Gastroesophageal sphincter (tissue), 4 donors: ENCODE data around the gene CDC34. TPM values are rescaled to one million over a fixed set of nuclear protein-coding genes. Genes with fewer than 3 reads are reported as not detected.

Experiments used
- ATAC-seq: fragments of 150-250 bp; one replicate; pipeline ENCODE4 v1.9.1; 2016; ENCODE audit warnings: mild to moderate bottlenecking, moderate library complexity
- H3K27ac ChIP-seq, 4 donors: fragments of 200-600 bp; sonication (generic) in 3 of 4; 1 replicate in 3 of 4; 2 replicates in 1 of 4; pipeline ENCODE4 v1.5.1; 2016 to 2019
- H3K27me3 ChIP-seq: fragments of 200-600 bp; sonication (generic); one replicate; pipeline ENCODE4 v1.5.1; 2019
- H3K36me3 ChIP-seq, 2 donors: fragments of 200-600 bp; sonication (generic); one replicate each; pipeline ENCODE4 v1.5.1; 2019; ENCODE audit warnings: control low read depth in 1 of 2
- H3K4me1 ChIP-seq, 3 donors: fragments of 200-600 bp; sonication (generic); 1 replicate in 2 of 3; 2 replicates in 1 of 3; pipeline ENCODE4 v1.5.1; 2016 to 2019; ENCODE audit warnings: control low read depth in 2 of 3
- H3K4me3 ChIP-seq, 2 donors: fragments of 200-600 bp; sonication (generic); one replicate each; pipeline ENCODE4 v1.5.1; 2019; ENCODE audit warnings: mild to moderate bottlenecking in 1 of 2, moderate library complexity in 1 of 2
- H3K9me3 ChIP-seq, 3 donors: fragments of 200-600 bp; sonication (generic); one replicate each; pipeline ENCODE4 v1.5.1; 2017 to 2019; ENCODE audit warnings: control low read depth in 2 of 3
- CTCF ChIP-seq, 4 experiments: fragments of 200-600 bp in 2 of 4; fragments of 450-650 bp in 2 of 4; sonication (generic) in 1 of 4; IDR thresholded peaks; one replicate each; pipeline ENCODE4 v1.5.1; 2017 to 2019; ENCODE audit warnings: antibody characterized with exemption in 4 of 4, mild to moderate bottlenecking in 2 of 4, moderate library complexity in 2 of 4
- EP300 ChIP-seq: sonication (generic); formaldehyde crosslinking; IDR thresholded peaks from one replicate; pipeline ENCODE4 v1.6.1; 2017; ENCODE audit warnings: antibody characterized with exemption, mild to moderate bottlenecking
- POLR2A ChIP-seq, 2 donors: fragments of 450-650 bp; IDR thresholded peaks; one replicate each; pipeline ENCODE4 v1.6.1; 2017; ENCODE audit warnings: antibody characterized with exemption in 2 of 2, mild to moderate bottlenecking in 2 of 2, moderate library complexity in 1 of 2
- POLR2AphosphoS5 ChIP-seq: sonication (generic); formaldehyde crosslinking; IDR thresholded peaks from one replicate; pipeline ENCODE4 v1.6.1; 2017; ENCODE audit warnings: antibody characterized with exemption
- WGBS, 2 donors: methylation state at CpG; one replicate each; pipeline ENCODE4 v1.1.5; 2018; ENCODE audit warnings: low coverage in 1 of 2; 5-methylcytosine and 5-hydroxymethylcytosine counted together
- total RNA-seq, 4 donors: library from RNA; depleted of rRNA; stranded (reverse); fragments of >200 nt; gene quantifications; one replicate each; pipeline ENCODE4 v1.1.0, GENCODE V29; 2016

The CDC34 gene
- total RNA-seq, 4 donors from 2014 or later, result 43.2 to 86.9 (median 70.2) TPM

GRCh38 chr19:539429-540030 is 8.0 kb downstream of the CDC34 start:
- peaks cover 3 to 75% of the 10 kb centered on the region in 2 donors for H3K36me3 ChIP-seq
- ATAC-seq, result no peak
- no peak overlapping the region for H3K4me3 ChIP-seq
- H3K9me3 ChIP-seq, result no peaks in the 10 kb centered on the region
- H3K27me3 ChIP-seq, result no peaks in the 10 kb centered on the region
- no peak for TF ChIP-seq EP300
- no peak for TF ChIP-seq POLR2AphosphoS5
- no peak for TF ChIP-seq POLR2A (IDR thresholded peaks at IDR 0.05)
- no peak for TF ChIP-seq CTCF (IDR thresholded peaks at IDR 0.05)
- H3K4me1 ChIP-seq, result peaks cover 0 to 33% (median 8%) of the 10 kb centered on the region in 3 donors
- H3K27ac ChIP-seq, result no peak overlapping the region
- no CpG with 5 or more reads among the region's 30 CpGs for WGBS, 2 donors

- H3K4me1 ChIP-seq, result peaks cover 0 to 18% (median 0%) of the 10 kb centered on the region in 3 donors
- no peak for ATAC-seq
- no peak overlapping the region for H3K4me3 ChIP-seq
- H3K27me3 ChIP-seq, result no peaks in the 10 kb centered on the region
- TF ChIP-seq POLR2A (IDR thresholded peaks at IDR 0.05), result no peak
- no peak for TF ChIP-seq CTCF (IDR thresholded peaks at IDR 0.05)
- TF ChIP-seq EP300, result no peak
- TF ChIP-seq POLR2AphosphoS5, result no peak
- H3K9me3 ChIP-seq, result no peaks in the 10 kb centered on the region
- no peak overlapping the region for H3K27ac ChIP-seq
- WGBS, 2 donors, result 88 to 91% methylated on average over 7 to 15 of the region's 51 CpGs
- peaks cover 3 to 64% of the 10 kb centered on the region in 2 donors for H3K36me3 ChIP-seq
These were observed 9.5 kb downstream of the CDC34 start for GRCh38 chr19:540867-541637.

- H3K4me3 ChIP-seq, result no peak overlapping the region
- ATAC-seq, result no peak
- H3K4me1 ChIP-seq, result peaks cover 0 to 12% (median 0%) of the 10 kb centered on the region in 3 donors
- TF ChIP-seq EP300 (no peak), POLR2A (IDR thresholded peaks at IDR 0.05) (no peak), POLR2AphosphoS5 (no peak), CTCF (IDR thresholded peaks at IDR 0.05) (no peak)
- peaks cover 0 to 57% of the 10 kb centered on the region in 2 donors for H3K36me3 ChIP-seq
- H3K27me3 ChIP-seq, result no peaks in the 10 kb centered on the region
- H3K27ac ChIP-seq, result no peak overlapping the region
- WGBS, 2 donors, result 80% methylated on average over 3 of the region's 26 CpGs; no CpG with 5 or more reads in 1 of the 2 donors
- H3K9me3 ChIP-seq, result no peaks in the 10 kb centered on the region
These were observed 10.1 kb downstream of the CDC34 start for GRCh38 chr19:541699-542098.

GRCh38 chr19:542173-542866 is 10.8 kb downstream of the CDC34 start:
- TF ChIP-seq POLR2A (IDR thresholded peaks at IDR 0.05) (no peak), POLR2AphosphoS5 (no peak), EP300 (no peak), CTCF (IDR thresholded peaks at IDR 0.05) (no peak)
- no peaks in the 10 kb centered on the region for H3K9me3 ChIP-seq
- no peak overlapping the region for H3K27ac ChIP-seq
- peaks cover 0 to 51% of the 10 kb centered on the region in 2 donors for H3K36me3 ChIP-seq
- peak; percentile 23 for ATAC-seq
- WGBS, 2 donors, result 74% methylated on average over 6 of the region's 34 CpGs; no CpG with 5 or more reads in 1 of the 2 donors
- no peak overlapping the region for H3K4me3 ChIP-seq
- H3K27me3 ChIP-seq, result peaks cover 6% of the 10 kb centered on the region
- peaks cover 0 to 11% (median 0%) of the 10 kb centered on the region in 3 donors for H3K4me1 ChIP-seq
